Loucy (cell line): ENCODE results near the gene HEXIM2.

Experiments
- CTCF ChIP-seq: fragments of 200-600 bp; sonication (generic); conservative IDR thresholded peaks from 2 replicates; pipeline ENCODE4 v1.5.1; 2014; ENCODE audit warnings: mild to moderate bottlenecking, antibody characterized with exemption, low read length
- EZH2phosphoT487 ChIP-seq: fragments of 200-600 bp; IDR thresholded peaks from 2 replicates; pipeline ENCODE4 v1.6.1; 2018; ENCODE audit warnings: antibody characterized with exemption, mild to moderate bottlenecking, moderate library complexity, borderline replicate concordance

- TF ChIP-seq CTCF (no peak), EZH2phosphoT487 (no peak)
These were observed 7.5 kb downstream of the HEXIM2 start for GRCh38 chr17:45168991-45169752.
